MM.1S (cell line): ENCODE results near the gene GAREM2.

ENCODE experiments used
- EZH2phosphoT487 ChIP-seq: fragments of 300-600 bp; sonication (generic); IDR thresholded peaks from 2 replicates; pipeline ENCODE4 v1.6.1; 2018; ENCODE audit warnings: antibody characterized with exemption, low read length
- TF ChIP-seq, protein P1 (sequence below): fragments of 300-600 bp; sonication (generic); IDR thresholded peaks from 2 replicates; pipeline ENCODE4 v1.5.1; 2016; ENCODE audit warnings: antibody characterized with exemption, low read length, mixed read lengths

DNA sequence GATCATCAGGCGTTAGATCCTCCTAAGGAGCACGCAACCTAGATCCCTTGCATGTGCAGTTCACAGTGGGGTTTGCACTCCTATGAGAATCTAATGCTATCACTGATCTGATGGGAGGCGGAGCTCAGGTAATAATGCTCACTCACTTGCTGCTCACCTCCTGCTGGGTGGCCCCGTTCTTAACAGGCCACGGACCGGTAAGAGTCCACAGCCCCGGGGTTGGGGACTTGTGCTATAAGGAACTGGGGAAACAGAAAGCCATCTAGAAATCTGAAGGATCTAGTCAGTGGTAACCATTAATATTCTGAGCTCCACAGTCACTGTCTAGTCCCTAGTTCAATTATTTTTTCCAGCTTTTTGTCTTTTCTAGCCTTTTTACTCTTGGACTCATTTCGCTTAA, 44.7 kb upstream of the GAREM2 start:
- TF ChIP-seq, protein P1, sequence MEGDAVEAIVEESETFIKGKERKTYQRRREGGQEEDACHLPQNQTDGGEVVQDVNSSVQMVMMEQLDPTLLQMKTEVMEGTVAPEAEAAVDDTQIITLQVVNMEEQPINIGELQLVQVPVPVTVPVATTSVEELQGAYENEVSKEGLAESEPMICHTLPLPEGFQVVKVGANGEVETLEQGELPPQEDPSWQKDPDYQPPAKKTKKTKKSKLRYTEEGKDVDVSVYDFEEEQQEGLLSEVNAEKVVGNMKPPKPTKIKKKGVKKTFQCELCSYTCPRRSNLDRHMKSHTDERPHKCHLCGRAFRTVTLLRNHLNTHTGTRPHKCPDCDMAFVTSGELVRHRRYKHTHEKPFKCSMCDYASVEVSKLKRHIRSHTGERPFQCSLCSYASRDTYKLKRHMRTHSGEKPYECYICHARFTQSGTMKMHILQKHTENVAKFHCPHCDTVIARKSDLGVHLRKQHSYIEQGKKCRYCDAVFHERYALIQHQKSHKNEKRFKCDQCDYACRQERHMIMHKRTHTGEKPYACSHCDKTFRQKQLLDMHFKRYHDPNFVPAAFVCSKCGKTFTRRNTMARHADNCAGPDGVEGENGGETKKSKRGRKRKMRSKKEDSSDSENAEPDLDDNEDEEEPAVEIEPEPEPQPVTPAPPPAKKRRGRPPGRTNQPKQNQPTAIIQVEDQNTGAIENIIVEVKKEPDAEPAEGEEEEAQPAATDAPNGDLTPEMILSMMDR, result no peak
- TF ChIP-seq EZH2phosphoT487, result no peak
